SK-N-SH (cell line): ENCODE data around the gene UBE2K.

Experiments
- CTCF ChIP-seq: fragments of 200-600 bp; sonication (generic); IDR thresholded peaks from 2 replicates; pipeline ENCODE4 v1.6.1; 2017; ENCODE audit warnings: antibody characterized with exemption, mild to moderate bottlenecking, moderate library complexity
- EZH2phosphoT487 ChIP-seq: fragments of 200-600 bp; sonication (generic); IDR thresholded peaks from 2 replicates; pipeline ENCODE4 v1.6.1; 2017; ENCODE audit warnings: low read depth, mixed run types, mild to moderate bottlenecking, antibody characterized with exemption, moderate library complexity, borderline replicate concordance
- FOSL2 ChIP-seq: IDR thresholded peaks from 2 replicates; pipeline ENCODE4 v1.4.0; 2012; ENCODE audit warnings: low read depth, mild to moderate bottlenecking, moderate library complexity, borderline replicate concordance
- POLR2AphosphoS5 ChIP-seq: IDR thresholded peaks from 2 replicates; pipeline ENCODE4 v1.6.1; 2012; ENCODE audit warnings: low read depth, low read length
- YY1 ChIP-seq: IDR thresholded peaks from 2 replicates; pipeline ENCODE4 v1.4.0; 2012; ENCODE audit warnings: low read depth, mild to moderate bottlenecking

- TF ChIP-seq YY1, result no peak
- no peak for TF ChIP-seq FOSL2
- TF ChIP-seq EZH2phosphoT487, result no peak
- TF ChIP-seq CTCF, result no peak
- no peak for TF ChIP-seq POLR2AphosphoS5
Observed at GRCh38 chr4:39754309-39754708, 56.4 kb downstream of the UBE2K start.
